Measurements from ENCODE around the gene TPCN1.

The TPCN1 gene

GRCh38 chr12:113266106-113266895 lies 45.0 kb downstream of the TPCN1 start:
- DNase-seq = no peak

- no peak for DNase-seq
Measured at GRCh38 chr12:113267621-113268020, 46.4 kb downstream of the TPCN1 start.

- no peak for DNase-seq
Measured at GRCh38 chr12:113268136-113268535, 46.9 kb downstream of the TPCN1 start.

- DNase-seq = no peak
Measured at GRCh38 chr12:113268621-113269020, 47.4 kb downstream of the TPCN1 start.

- DNase-seq = no peak
Measured at GRCh38 chr12:113269257-113269943, 48.1 kb downstream of the TPCN1 start.

GRCh38 chr12:113270709-113271009 lies 49.4 kb downstream of the TPCN1 start:
- DNase-seq = no peak

- DNase-seq = peak; percentile 18
Measured at GRCh38 chr12:113271466-113271852, 50.2 kb downstream of the TPCN1 start.

GRCh38 chr12:113271853-113272561 lies 50.7 kb downstream of the TPCN1 start:
- no peak for DNase-seq

DNA sequence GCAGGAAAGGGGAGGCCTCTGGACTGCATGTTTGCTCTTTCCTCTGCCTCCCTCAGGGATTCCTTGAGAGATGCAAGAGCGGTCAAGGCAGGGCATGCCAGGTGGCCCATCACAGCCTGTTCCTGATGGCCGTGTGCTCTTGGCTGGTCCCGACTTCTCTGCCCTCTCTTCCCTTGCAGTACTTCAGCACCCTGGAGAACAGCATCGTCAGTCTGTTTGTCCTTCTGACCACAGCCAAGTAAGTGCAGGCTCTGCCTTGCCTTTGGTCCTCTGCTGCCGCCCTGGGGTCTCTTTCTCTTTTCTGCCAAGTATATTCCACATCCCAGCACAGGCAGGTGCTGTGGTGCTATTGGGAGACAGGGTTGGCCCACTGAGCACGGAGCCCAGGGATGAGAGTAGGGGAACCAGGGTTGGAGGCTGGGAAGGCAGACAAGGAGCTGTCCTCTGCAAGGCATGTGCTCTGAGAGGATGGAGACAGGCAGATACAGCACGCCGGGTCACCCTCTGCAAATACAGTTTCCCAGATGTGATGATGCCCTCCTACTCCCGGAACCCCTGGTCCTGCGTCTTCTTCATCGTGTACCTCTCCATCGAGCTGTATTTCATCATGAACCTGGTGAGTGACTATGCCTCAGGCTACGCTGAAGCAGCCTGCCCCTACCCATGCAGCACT lies 51.9 kb downstream of the TPCN1 start:
- no peak for DNase-seq

DNA sequence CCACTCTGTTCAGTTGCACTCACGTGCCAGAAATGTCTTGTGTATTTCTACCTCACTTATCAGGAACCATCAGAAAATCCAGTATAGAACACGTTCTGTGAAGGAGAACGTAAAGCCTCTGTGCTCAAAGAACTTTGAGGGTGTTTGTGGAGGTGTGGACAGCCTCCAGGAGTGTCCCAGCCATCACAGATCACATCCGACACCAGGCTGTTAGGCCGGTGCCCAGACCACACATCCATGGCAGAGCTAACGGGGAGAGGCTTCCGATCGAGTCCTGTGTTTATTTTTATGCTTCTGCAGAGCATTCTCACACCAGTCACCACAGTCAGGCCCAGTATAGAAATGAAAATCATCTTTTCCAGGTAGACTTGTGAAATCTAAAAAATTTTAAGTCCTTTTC lies 53.6 kb downstream of the TPCN1 start:
- no peak for DNase-seq

DNA sequence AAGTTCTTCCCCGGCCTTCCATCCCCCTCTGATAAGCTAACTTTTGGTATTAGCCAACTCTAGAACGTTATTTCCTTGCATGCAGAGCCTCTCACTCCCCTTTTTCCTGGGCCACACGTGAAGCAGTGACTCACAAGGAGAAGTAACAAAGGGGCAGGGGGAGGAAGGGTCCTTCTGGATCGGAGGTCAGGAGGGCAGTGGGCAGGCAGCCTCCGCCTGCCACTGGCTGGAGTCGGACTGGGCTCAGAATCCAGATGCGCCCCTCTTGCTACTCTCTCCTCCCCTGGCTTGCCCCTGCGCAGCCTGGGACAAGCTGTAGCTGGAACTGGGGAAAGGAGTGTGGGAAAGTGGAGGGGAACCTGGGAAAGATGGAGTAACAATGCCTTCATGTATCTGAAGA lies 55.0 kb downstream of the TPCN1 start:
- DNase-seq = no peak

DNA sequence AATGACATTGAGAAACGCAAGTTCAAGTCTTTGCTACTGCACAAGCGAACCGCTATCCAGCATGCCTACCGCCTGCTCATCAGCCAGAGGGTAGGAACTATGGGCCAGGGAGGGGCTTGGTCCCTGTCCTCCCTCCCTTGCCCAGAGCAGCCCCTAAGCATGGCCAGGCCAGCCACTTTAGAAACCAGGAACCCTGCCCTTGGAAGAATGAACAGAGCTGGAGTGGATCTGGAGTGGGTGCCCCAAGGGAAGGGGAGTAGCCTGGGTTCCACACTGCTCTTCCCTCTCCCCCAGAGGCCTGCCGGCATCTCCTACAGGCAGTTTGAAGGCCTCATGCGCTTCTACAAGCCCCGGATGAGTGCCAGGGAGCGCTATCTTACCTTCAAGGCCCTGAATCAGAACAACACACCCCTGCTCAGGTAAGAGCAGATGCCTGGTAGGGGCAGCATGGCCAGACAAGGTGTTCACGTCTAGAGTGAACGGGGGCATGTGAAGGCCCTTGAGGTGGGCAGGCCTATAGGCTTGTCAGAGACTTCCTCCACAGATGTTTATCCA lies 55.8 kb downstream of the TPCN1 start:
- no peak for DNase-seq

DNA sequence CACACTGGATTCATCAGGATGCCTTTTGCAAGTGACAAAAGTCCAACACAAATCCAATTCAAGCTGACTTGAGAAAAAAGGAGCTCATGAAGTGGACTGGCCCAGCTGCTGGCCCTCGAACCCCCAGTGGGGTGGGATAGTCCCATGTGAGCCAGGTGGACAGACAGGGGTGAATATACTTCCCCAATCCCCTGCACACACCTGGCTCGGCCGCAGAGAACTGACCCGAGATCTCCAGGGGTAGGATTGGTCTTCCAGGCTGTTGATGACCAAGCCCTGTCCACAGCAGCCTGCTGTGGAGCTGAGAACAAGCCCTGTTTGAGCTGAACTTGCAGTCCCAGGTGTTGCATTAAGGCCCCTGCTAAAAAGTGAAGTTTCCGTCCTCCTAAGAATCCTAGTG lies 56.2 kb downstream of the TPCN1 start:
- DNase-seq = no peak

- no peak for DNase-seq
Measured at GRCh38 chr12:113278141-113278540, 56.9 kb downstream of the TPCN1 start.

DNA sequence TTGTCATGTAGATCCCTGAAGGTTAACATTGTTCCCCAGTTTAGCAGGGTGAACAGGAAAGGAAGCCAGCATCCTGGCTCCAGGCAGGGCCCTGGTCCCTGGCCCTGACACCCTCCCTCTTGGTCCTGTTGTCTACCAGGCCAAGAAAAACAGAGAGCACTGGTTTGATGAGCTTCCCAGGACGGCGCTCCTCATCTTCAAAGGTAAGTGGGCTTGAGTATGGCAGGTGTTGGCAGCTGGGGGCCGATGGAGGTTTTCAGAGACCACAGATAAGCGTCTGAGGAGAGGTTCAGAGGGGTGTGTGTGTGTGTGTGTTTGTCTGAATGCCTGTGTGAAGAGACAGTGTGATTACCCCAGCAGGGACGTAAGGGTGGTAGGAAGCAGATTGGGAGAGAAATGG lies 57.4 kb downstream of the TPCN1 start:
- DNase-seq = no peak

DNA sequence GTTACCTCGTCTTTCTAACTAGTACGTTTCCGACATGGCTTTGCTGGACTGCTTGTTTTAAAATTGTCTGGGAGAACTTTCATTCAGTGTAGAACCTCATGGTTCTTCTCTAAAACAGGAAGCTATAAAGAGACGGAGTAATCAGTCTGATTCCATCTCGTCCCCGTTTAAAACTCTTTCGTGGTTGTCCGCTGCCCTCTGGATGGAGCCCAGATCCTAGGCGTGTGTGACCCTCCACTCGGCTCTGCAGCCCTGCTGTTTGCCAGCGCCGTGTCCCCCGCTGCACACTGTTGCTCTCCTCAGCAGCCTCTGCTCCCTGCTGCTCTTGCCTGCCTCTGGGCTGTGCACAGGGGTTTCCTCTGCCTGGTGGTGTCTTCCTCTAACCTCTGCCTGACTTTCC lies 63.5 kb downstream of the TPCN1 start:
- no peak for DNase-seq

DNA sequence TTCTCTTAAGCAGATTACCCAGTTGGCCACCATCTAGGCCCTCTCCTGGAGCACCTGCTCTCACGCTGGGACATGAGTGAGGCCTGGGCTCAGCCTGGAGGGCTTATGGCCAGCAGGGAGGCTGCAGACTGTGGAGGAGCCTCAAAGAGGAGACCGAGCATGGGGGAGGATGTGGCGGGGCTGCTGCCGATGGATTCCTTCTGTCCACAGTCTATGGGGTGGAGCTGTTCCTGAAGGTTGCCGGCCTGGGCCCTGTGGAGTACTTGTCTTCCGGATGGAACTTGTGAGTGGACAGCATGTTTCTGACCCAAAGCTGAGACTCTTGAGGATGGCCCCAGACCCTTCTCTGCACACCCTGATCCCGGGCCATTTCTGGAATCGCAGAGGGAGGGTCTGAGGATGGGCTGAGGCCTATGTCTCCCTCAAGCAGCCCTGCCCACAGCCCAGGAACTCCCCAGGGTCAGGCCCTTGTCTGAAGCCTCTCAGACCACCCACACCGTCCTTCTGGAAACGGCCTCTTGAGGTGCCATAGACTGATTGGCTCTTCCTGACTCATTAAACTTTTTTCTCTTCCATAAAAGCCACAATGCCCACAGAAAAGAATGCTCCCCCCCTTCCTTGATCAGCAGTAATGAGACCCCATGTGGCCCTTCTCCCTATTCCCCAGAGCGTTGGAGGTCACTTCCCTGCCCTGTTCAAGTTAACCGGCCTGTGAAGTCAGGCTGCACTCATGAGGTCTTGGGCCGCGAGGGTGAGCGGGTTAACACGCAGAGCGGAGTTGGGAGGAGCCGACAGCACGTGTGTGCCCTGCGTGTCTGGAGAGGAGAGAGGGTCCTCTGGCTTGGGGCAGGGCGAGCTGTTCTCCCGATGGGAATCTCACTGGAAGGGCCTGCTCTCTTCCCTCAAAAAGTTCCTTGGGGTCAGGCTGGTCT lies 64.7 kb downstream of the TPCN1 start:
- DNase-seq = no peak

GRCh38 chr12:113286712-113287111 lies 65.4 kb downstream of the TPCN1 start:
- no peak for DNase-seq

- DNase-seq = no peak
Measured at GRCh38 chr12:113287146-113287898, 66.1 kb downstream of the TPCN1 start.

DNA sequence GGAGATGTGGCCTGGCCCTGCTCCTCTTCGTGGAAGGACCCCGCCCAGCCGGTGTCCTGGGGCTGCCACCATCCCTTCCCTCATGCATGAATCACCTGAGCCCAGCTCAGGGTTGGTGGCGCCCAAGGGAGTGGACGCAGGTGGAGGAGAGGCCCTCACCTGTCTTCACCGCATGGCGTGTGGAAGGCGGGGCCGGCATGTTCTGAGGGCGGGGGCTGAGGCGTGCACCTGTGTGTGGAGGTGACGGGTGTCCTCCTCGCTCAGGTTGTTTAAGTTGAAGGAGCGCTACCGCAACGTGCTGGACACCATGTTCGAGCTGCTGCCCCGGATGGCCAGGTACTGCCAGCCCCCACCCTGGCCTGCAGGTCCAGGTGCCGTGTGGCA lies 66.6 kb downstream of the TPCN1 start:
- no peak for DNase-seq

DNA sequence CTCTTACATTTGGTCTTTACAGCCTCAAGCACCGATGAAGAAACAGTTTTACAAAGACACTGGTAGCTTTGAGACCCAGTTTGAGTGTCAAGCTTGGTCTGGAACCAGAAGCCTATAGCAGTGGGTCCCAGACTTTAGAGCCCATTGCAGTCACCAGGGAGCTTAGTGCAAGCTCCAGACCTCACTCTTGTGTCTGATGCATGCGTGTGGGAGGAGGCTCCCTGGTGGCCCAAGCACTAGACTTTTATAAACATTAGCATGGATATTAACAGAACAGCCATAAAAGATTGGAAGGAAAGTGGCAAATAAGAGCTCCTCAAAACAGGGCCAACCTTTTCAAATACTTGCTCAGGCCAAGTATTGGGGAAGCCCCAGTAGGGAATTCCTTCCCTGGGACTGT lies 68.1 kb downstream of the TPCN1 start:
- DNase-seq = no peak

Measured in NCI-H2107 (cell line).